HL-60 (cell line): ENCODE data around the gene DLL4.
A peak's percentile ranks its signal among the peaks of the same experiment; 100 is the strongest.

Experiments
- POLR2AphosphoS5 ChIP-seq: IDR thresholded peaks from 2 replicates; pipeline ENCODE4 v1.6.1; 2012; ENCODE audit warnings: low read depth
- TF ChIP-seq, protein P1 (sequence below): IDR thresholded peaks from one replicate; pipeline ENCODE4 v1.5.1; 2011; ENCODE audit warnings: low read length, control low read depth, inconsistent platforms; ENCODE audit not compliant: insufficient read depth

DNA sequence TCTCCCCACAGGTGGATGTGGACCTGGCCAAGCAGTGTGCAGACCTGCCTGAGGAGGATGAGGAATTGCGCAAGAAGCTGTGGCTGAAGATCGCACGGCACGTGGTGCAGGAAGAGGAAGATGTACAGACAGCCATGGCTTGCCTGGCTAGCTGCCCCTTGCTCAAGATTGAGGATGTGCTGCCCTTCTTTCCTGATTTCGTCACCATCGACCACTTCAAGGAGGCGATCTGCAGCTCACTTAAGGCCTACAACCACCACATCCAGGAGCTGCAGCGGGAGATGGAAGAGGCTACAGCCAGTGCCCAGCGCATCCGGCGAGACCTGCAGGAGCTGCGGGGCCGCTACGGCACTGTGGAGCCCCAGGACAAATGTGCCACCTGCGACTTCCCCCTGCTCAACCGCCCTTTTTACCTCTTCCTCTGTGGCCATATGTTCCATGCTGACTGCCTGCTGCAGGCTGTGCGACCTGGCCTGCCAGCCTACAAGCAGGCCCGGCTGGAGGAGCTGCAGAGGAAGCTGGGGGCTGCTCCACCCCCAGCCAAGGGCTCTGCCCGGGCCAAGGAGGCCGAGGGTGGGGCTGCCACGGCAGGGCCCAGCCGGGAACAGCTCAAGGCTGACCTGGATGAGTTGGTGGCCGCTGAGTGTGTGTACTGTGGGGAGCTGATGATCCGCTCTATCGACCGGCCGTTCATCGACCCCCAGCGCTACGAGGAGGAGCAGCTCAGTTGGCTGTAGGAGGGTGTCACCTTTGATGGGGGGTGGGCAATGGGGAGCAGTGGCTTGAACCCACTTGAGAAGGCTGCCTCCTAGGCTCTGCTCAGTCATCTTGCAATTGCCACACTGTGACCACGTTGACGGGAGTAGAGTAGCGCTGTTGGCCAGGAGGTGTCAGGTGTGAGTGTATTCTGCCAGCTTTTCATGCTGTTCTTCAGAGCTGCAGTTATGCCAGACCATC lies 26.3 kb upstream of the DLL4 start:
- TF ChIP-seq, protein P1, sequence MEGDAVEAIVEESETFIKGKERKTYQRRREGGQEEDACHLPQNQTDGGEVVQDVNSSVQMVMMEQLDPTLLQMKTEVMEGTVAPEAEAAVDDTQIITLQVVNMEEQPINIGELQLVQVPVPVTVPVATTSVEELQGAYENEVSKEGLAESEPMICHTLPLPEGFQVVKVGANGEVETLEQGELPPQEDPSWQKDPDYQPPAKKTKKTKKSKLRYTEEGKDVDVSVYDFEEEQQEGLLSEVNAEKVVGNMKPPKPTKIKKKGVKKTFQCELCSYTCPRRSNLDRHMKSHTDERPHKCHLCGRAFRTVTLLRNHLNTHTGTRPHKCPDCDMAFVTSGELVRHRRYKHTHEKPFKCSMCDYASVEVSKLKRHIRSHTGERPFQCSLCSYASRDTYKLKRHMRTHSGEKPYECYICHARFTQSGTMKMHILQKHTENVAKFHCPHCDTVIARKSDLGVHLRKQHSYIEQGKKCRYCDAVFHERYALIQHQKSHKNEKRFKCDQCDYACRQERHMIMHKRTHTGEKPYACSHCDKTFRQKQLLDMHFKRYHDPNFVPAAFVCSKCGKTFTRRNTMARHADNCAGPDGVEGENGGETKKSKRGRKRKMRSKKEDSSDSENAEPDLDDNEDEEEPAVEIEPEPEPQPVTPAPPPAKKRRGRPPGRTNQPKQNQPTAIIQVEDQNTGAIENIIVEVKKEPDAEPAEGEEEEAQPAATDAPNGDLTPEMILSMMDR, result no peak
- TF ChIP-seq POLR2AphosphoS5, result peak; percentile 97
